Panc1 (cell line): ENCODE data around the gene CNTRL.

Experiments
- POLR2AphosphoS5 ChIP-seq: IDR thresholded peaks from 2 replicates; pipeline ENCODE4 v1.6.1; 2012; ENCODE audit warnings: mild to moderate bottlenecking, low read depth, low read length, moderate library complexity
- REST ChIP-seq, 2 experiments: IDR thresholded peaks; 2 replicates each; pipeline ENCODE4 v1.6.1; 2011 to 2012; ENCODE audit warnings: low read depth in 2 of 2, control low read depth in 1 of 2, low read length in 1 of 2, mild to moderate bottlenecking in 1 of 2, moderate library complexity in 1 of 2; ENCODE audit not compliant: insufficient read depth in 1 of 2
- SIN3A ChIP-seq: IDR thresholded peaks from 2 replicates; pipeline ENCODE4 v1.6.1; 2012; ENCODE audit warnings: low read depth, mild to moderate bottlenecking, low read length, moderate library complexity, borderline replicate concordance; ENCODE audit not compliant: insufficient read depth
- TF ChIP-seq, protein P1 (sequence below): fragments of 450-650 bp; IDR thresholded peaks from 2 replicates; pipeline ENCODE4 v1.5.1; 2017; ENCODE audit warnings: mild to moderate bottlenecking

DNA sequence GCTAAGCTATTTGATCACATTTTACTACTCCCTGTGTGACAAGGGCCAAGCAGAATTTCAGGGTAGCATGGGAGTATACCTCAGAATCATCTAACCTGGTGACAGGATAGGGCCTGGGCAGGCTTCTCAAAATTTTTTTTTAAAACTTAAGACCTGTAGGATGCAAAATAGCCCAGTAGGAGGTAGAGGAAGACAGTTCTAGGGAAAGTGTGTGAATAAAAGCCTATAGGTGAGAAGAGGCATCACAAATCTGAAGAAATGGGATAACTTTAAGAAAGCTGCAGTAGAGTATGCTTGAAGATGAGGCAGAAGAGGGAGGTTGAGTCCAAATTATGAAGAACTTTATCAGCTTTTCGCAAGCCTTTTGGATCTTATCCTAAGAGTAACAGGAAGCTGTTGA lies 32.3 kb downstream of the CNTRL start:
- TF ChIP-seq, protein P1, sequence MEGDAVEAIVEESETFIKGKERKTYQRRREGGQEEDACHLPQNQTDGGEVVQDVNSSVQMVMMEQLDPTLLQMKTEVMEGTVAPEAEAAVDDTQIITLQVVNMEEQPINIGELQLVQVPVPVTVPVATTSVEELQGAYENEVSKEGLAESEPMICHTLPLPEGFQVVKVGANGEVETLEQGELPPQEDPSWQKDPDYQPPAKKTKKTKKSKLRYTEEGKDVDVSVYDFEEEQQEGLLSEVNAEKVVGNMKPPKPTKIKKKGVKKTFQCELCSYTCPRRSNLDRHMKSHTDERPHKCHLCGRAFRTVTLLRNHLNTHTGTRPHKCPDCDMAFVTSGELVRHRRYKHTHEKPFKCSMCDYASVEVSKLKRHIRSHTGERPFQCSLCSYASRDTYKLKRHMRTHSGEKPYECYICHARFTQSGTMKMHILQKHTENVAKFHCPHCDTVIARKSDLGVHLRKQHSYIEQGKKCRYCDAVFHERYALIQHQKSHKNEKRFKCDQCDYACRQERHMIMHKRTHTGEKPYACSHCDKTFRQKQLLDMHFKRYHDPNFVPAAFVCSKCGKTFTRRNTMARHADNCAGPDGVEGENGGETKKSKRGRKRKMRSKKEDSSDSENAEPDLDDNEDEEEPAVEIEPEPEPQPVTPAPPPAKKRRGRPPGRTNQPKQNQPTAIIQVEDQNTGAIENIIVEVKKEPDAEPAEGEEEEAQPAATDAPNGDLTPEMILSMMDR, result no peak; the same call in 1 of the 2 replicates
- TF ChIP-seq SIN3A (no peak), REST (IDR thresholded peaks at IDR 0.05; ENCODE audit: insufficient read depth in 1 of 2, low read depth in 2 of 2, low read length in 1 of 2) (no peak), POLR2AphosphoS5 (no peak)
